ENCODE measurements around the gene PCF11. TPM values are rescaled to one million over a fixed set of nuclear protein-coding genes. Genes with fewer than 3 reads are reported as not detected.

Gene PCF11
- total and polyA plus RNA-seq, 3 experiments from 2014 or later: 34.2 to 63.7 (median 58.8) TPM

DNA sequence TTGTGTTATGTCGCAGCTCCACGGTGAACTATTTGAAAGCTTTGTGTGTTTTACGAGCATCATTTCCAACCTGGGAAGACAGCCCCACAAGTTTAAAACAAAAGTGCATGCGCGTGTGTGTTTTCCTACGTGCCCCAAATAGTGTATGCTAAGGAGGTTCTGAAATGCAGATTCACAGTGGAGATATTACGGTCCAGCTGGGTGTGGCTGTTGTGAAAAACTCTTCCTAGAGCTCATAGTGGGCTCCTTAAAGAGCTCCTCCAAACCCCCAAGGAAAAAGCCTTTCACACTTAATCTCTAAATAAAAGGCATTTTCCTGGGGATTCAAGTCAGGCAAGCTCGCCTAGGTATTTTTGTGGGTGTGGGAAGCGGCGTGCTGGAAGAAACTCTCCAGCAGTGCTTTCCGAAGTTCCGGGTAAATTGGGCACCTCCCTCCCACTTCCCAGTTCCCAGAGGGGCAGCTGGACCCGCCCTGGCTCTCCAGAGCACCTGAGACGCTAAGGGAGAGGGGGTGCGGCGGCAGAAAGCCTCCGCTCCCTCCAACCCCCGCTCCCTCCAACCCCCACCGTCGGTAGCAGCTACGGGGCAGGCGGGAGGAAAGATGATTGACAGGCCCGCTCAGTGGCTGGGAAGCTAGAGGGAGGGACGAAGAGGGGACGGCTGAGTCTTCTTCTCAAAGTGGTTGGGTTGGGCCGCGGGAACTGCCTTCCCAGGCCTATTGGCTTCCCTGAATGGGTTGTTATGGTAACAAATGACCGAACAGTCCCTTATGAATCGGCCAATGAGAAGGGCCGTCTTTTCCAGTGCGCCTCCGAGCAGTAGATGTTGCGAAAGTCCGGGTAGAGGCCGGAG, 561 bp upstream of the PCF11 start:
- peaks cover 25 to 34% (median 28%) of the 10 kb centered on the region in 3 donors for H3K4me1 Mint-ChIP-seq
- H3K27me3 ChIP-seq (ENCODE audit: insufficient read depth, low read length, poor library complexity, severe bottlenecking): no peaks in the 10 kb centered on the region
- peak overlapping the region; percentile 94 for H3K4me3 ChIP-seq (ENCODE audit: low read length)
- POLR2A ChIA-PET: interaction anchor here (0.6 to 4.5 kb wide), 27 partner anchors 8 to 255 kb away, joined by 3 to 56 read pairs (median 6); partner anchors contain the start of genes ANKRD42, CCDC90B, DDIAS and PRCP
- DNase-seq: peak; percentile 96 to 99 (median 97)
- CTCF ChIA-PET: interaction anchor here (0.7 to 2.1 kb wide), 12 partner anchors 35 to 256 kb away, joined by 3 to 8 read pairs (median 4); partner anchors contain the start of genes ANKRD42, CCDC90B, DDIAS and PRCP
- H3K9me3 ChIP-seq (ENCODE audit: low read length): no peaks in the 10 kb centered on the region
- H3K27ac Mint-ChIP-seq: peak overlapping the region; percentile 99 to 100 (median 100)
- peaks cover 11% of the 10 kb centered on the region for H3K4me1 ChIP-seq (ENCODE audit: insufficient read depth, low read length)
- no peaks in the 10 kb centered on the region for H3K36me3 ChIP-seq (ENCODE audit: insufficient read depth, low read length)
- H3K9me3 Mint-ChIP-seq: peaks cover 0 to 2% (median 0%) of the 10 kb centered on the region in 5 donors
- peaks cover 3 to 49% (median 6%) of the 10 kb centered on the region in 3 donors for H3K36me3 Mint-ChIP-seq
- H3K27ac ChIP-seq (ENCODE audit: low read depth, low read length): peak overlapping the region; percentile 99
- peak overlapping the region; percentile 98 to 100 (median 100) for H3K4me3 Mint-ChIP-seq
- H3K27me3 Mint-ChIP-seq: peaks cover 0 to 6% of the 10 kb centered on the region in 2 donors

GRCh38 chr11:83157594-83158356, 844 bp downstream of the PCF11 start:
- ChIA-PET CTCF (interaction anchor here (0.6 to 1.4 kb wide), 4 partner anchors 14 to 128 kb away, joined by 3 to 6 read pairs (median 4); partner anchors contain the start of genes ANKRD42 and CCDC90B), POLR2A (interaction anchor here (0.7 to 4.5 kb wide), 15 partner anchors 9 to 257 kb away, joined by 3 to 56 read pairs (median 16); partner anchors contain the start of genes ANKRD42, CCDC90B, DDIAS and PRCP)
- Mint-ChIP-seq H3K36me3 (peaks cover 3 to 56% (median 6%) of the 10 kb centered on the region in 3 donors), H3K4me1 (peaks cover 38 to 48% (median 42%) of the 10 kb centered on the region in 3 donors), H3K4me3 (peak overlapping the region; percentile 98 to 100 (median 100)), H3K27ac (peak overlapping the region; percentile 99 to 100 (median 100)), H3K9me3 (peaks cover 0 to 2% (median 0%) of the 10 kb centered on the region in 5 donors), H3K27me3 (peaks cover 0 to 6% of the 10 kb centered on the region in 2 donors)
- Histone ChIP-seq H3K36me3 (ENCODE audit: insufficient read depth, low read length) (no peaks in the 10 kb centered on the region), H3K4me1 (ENCODE audit: insufficient read depth, low read length) (peaks cover 24% of the 10 kb centered on the region), H3K9me3 (ENCODE audit: low read length) (no peaks in the 10 kb centered on the region), H3K4me3 (ENCODE audit: low read length) (peak overlapping the region; percentile 100), H3K27me3 (ENCODE audit: insufficient read depth, low read length, poor library complexity, severe bottlenecking) (no peaks in the 10 kb centered on the region), H3K27ac (ENCODE audit: low read depth, low read length) (peak overlapping the region; percentile 99)
- DNase-seq: peak; percentile 23 to 62 (median 47)

DNA sequence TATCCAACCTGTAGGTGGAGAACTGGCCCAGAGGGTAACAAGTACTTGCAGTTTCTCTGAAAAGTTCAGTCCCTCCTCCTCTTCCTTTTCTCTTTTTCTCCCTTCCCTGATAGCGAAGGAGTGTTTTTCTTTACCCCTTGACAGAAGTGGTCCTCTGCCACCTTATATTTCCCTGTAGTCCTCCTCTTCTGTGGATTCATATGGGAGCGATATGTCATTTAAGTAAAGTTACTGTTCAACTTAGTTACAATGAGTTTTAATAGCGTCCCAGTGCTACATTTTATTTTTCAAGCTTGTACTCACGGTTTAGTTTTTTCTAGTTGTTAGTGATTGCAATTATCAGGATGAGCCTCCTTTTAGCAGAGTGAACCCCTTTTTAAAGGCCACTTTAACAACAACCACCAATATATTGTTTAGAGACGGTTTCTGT, 1.4 kb downstream of the PCF11 start:
- Mint-ChIP-seq H3K4me1 (peaks cover 42 to 54% (median 48%) of the 10 kb centered on the region in 3 donors), H3K4me3 (peak overlapping the region; percentile 98 to 100 (median 100)), H3K27me3 (peaks cover 0 to 6% of the 10 kb centered on the region in 2 donors), H3K27ac (peak overlapping the region; percentile 99 to 100 (median 100)), H3K9me3 (peaks cover 0 to 2% (median 0%) of the 10 kb centered on the region in 5 donors), H3K36me3 (peaks cover 3 to 57% (median 6%) of the 10 kb centered on the region in 3 donors)
- H3K4me1 ChIP-seq (ENCODE audit: insufficient read depth, low read length): peaks cover 30% of the 10 kb centered on the region
- DNase-seq: no peak
- ChIA-PET POLR2A (interaction anchor here (0.7 to 4.5 kb wide), 8 partner anchors 9 to 257 kb away, joined by 3 to 56 read pairs (median 6); partner anchors contain the start of genes CCDC90B, DDIAS, PRCP and RAB30), CTCF (interaction anchor here (0.6 to 1.4 kb wide), 2 partner anchors 13 to 291 kb away, joined by 3 read pairs; no protein-coding TSS in a partner anchor)
- H3K4me3 ChIP-seq (ENCODE audit: low read length): peak overlapping the region; percentile 100
- no peaks in the 10 kb centered on the region for H3K27me3 ChIP-seq (ENCODE audit: insufficient read depth, low read length, poor library complexity, severe bottlenecking)
- no peaks in the 10 kb centered on the region for H3K9me3 ChIP-seq (ENCODE audit: low read length)
- peak overlapping the region; percentile 99 for H3K27ac ChIP-seq (ENCODE audit: low read depth, low read length)
- no peaks in the 10 kb centered on the region for H3K36me3 ChIP-seq (ENCODE audit: insufficient read depth, low read length)

DNA sequence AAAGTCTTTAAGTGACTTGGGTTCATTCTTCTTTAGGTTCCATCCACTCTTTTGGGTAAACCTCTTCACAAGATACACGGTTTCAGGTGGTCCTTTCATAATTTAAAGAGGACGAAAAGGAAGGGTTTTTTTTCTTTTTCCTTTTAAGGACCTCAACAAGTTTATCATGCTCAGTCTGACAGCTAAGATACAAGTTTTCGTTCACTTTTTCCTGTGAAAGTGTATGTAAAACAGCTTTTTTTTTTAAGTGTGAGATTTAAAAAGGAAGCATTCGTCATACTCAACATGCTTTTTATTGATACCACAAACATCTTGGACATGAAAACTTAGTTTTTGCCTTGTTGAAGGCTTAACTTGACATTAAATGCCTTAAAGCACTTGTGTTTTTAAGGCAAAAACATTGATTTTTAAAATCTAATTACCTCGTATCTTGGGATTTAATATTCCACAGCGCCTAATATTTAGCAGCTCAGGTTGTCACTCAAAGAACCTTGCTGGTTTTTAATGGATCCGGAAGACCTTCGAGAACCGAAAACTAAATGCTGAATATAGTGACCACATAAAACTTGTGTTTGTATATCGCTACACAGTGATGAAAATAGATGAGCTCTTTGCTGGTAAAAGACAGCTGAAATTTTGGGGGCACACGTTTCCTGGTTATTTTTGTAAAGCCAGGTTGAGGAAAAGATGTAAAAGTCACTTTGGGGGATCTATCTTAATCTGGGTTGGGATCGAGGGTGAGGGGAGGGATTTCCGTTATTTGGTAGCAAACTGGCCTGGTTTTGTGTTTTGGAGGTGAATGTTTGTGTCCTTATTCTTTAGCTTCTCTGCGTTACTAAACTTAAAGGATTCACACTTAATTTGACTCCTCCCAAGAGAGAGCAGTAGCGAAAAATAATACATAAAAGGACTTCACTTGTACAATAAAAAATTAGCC, 2.3 kb downstream of the PCF11 start:
- ChIA-PET CTCF (interaction anchor here (0.7 to 2.1 kb wide), 6 partner anchors 9 to 292 kb away, joined by 3 to 4 read pairs (median 3); partner anchors contain the start of genes DDIAS and PRCP), POLR2A (interaction anchor here (0.6 to 4.5 kb wide), 10 partner anchors 10 to 258 kb away, joined by 3 to 56 read pairs (median 5); partner anchors contain the start of genes DDIAS, PRCP and RAB30)
- Mint-ChIP-seq H3K4me3 (peak overlapping the region; percentile 98 to 100 (median 100)), H3K4me1 (peaks cover 48 to 62% (median 56%) of the 10 kb centered on the region in 3 donors), H3K9me3 (peaks cover 0 to 2% (median 0%) of the 10 kb centered on the region in 5 donors), H3K27me3 (peaks cover 0 to 6% of the 10 kb centered on the region in 2 donors), H3K27ac (peak overlapping the region; percentile 66 to 100 (median 100)), H3K36me3 (peaks cover 3 to 61% (median 6%) of the 10 kb centered on the region in 3 donors)
- Histone ChIP-seq H3K27me3 (ENCODE audit: insufficient read depth, low read length, poor library complexity, severe bottlenecking) (no peaks in the 10 kb centered on the region), H3K27ac (ENCODE audit: low read depth, low read length) (peak overlapping the region; percentile 99), H3K9me3 (ENCODE audit: low read length) (no peaks in the 10 kb centered on the region), H3K4me3 (ENCODE audit: low read length) (peak overlapping the region; percentile 100), H3K4me1 (ENCODE audit: insufficient read depth, low read length) (peaks cover 36% of the 10 kb centered on the region), H3K36me3 (ENCODE audit: insufficient read depth, low read length) (no peaks in the 10 kb centered on the region)
- DNase-seq: peak in 1 of 5 donors; percentile 9

- H3K36me3 Mint-ChIP-seq: peaks cover 3 to 68% (median 9%) of the 10 kb centered on the region in 3 donors
- ChIA-PET POLR2A (interaction anchor here (0.6 to 4.5 kb wide), 13 partner anchors 8 to 259 kb away, joined by 3 to 56 read pairs (median 4); partner anchors contain the start of genes CCDC90B, DDIAS, PRCP and RAB30), CTCF (interaction anchor here (0.7 to 2.1 kb wide), 8 partner anchors 8 to 293 kb away, joined by 3 to 6 read pairs (median 3); partner anchors contain the start of genes DDIAS and PRCP)
- H3K4me1 Mint-ChIP-seq: peaks cover 54 to 67% (median 62%) of the 10 kb centered on the region in 3 donors
- H3K4me3 Mint-ChIP-seq: peak overlapping the region; percentile 98 to 100 (median 100)
- peak in 2 of 5 donors; percentile 9 to 39 for DNase-seq
- Histone ChIP-seq H3K27ac (ENCODE audit: low read depth, low read length) (peak overlapping the region; percentile 99), H3K4me3 (ENCODE audit: low read length) (peak overlapping the region; percentile 100), H3K36me3 (ENCODE audit: insufficient read depth, low read length) (no peaks in the 10 kb centered on the region), H3K4me1 (ENCODE audit: insufficient read depth, low read length) (peaks cover 36% of the 10 kb centered on the region), H3K27me3 (ENCODE audit: insufficient read depth, low read length, poor library complexity, severe bottlenecking) (no peaks in the 10 kb centered on the region), H3K9me3 (ENCODE audit: low read length) (no peaks in the 10 kb centered on the region)
- H3K9me3 Mint-ChIP-seq: peaks cover 0 to 2% (median 0%) of the 10 kb centered on the region in 5 donors
- H3K27ac Mint-ChIP-seq: peak overlapping the region; percentile 66 to 100 (median 100)
- peaks cover 0 to 6% of the 10 kb centered on the region in 2 donors for H3K27me3 Mint-ChIP-seq
Measured at GRCh38 chr11:83159902-83160865, 3.3 kb downstream of the PCF11 start.
